ENCODE measurements around the gene SMOC1. TPM values are rescaled to one million over a fixed set of nuclear protein-coding genes. Genes with fewer than 3 reads are reported as not detected.

The SMOC1 gene
- total and polyA plus RNA-seq, 2 donors (not counting 1 experiment from before 2014, with no cell fraction given), result 0.06 TPM; not detected in 1

DNA sequence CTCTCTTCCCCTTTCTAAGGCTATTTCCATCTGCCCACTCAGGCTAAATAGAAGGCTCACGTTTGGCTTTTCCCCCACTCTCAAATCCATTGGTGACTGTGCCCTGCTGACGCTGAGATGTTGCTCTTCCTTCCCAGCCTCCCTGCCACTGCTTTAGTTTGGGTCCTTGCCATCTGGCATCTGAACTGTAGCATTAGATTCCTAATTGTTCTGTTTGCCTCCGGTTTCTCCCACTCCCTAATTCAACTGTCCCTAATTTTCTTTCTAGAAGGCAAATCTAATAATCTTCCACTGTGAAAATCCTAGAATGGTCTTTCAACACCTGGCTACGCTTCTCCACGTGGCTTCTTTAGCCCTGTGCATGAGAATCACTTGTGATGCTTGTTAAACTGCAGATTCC lies 37.6 kb upstream of the SMOC1 start:
- no peak overlapping the region for H3K4me2 ChIP-seq (ENCODE audit: extremely low read depth, insufficient read depth, low read length)
- no peak overlapping the region for H3K4me3 ChIP-seq (replicated peaks in 1 of 4; ENCODE audit: control extremely low read depth in 1 of 4, insufficient read depth in 1 of 4, low read depth in 3 of 4, low read length in 4 of 4)
- H3K36me3 ChIP-seq (ENCODE audit: control insufficient read depth, insufficient read depth, low read length), result no peaks in the 10 kb centered on the region
- H3K9me3 ChIP-seq (ENCODE audit: control insufficient read depth, insufficient read depth, low read depth, low read length), result no peaks in the 10 kb centered on the region
- H3K79me2 ChIP-seq (ENCODE audit: control insufficient read depth, insufficient read depth, low read length), result no peaks in the 10 kb centered on the region
- H3K27ac ChIP-seq (ENCODE audit: insufficient read depth, low read length), result no peak overlapping the region
- H3K27me3 ChIP-seq (ENCODE audit: control insufficient read depth, insufficient read depth, low read length), result peaks cover 3% of the 10 kb centered on the region
- H3K9ac ChIP-seq (ENCODE audit: insufficient read depth, low read length), result no peak overlapping the region
- H4K20me1 ChIP-seq (ENCODE audit: control insufficient read depth, extremely low read depth, insufficient read depth, low read length), result no peaks in the 10 kb centered on the region
- H2AFZ ChIP-seq (ENCODE audit: low read length), result no peak overlapping the region
- no peak for TF ChIP-seq EZH2 (IDR thresholded peaks at IDR 0.05; ENCODE audit: low read length, missing control alignments)
- TF ChIP-seq, protein P1, sequence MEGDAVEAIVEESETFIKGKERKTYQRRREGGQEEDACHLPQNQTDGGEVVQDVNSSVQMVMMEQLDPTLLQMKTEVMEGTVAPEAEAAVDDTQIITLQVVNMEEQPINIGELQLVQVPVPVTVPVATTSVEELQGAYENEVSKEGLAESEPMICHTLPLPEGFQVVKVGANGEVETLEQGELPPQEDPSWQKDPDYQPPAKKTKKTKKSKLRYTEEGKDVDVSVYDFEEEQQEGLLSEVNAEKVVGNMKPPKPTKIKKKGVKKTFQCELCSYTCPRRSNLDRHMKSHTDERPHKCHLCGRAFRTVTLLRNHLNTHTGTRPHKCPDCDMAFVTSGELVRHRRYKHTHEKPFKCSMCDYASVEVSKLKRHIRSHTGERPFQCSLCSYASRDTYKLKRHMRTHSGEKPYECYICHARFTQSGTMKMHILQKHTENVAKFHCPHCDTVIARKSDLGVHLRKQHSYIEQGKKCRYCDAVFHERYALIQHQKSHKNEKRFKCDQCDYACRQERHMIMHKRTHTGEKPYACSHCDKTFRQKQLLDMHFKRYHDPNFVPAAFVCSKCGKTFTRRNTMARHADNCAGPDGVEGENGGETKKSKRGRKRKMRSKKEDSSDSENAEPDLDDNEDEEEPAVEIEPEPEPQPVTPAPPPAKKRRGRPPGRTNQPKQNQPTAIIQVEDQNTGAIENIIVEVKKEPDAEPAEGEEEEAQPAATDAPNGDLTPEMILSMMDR (conservative IDR thresholded peaks at IDR 0.05 in 1 of 2, IDR thresholded peaks at IDR 0.05 in 1 of 2; ENCODE audit: low read depth in 1 of 2, low read length in 2 of 2), result no peak
- no peaks in the 10 kb centered on the region for H3K4me1 ChIP-seq (ENCODE audit: control insufficient read depth, extremely low read depth, insufficient read depth, low read length)
- DNase-seq (ENCODE audit: low read depth in 2 of 2), result no peak

DNA sequence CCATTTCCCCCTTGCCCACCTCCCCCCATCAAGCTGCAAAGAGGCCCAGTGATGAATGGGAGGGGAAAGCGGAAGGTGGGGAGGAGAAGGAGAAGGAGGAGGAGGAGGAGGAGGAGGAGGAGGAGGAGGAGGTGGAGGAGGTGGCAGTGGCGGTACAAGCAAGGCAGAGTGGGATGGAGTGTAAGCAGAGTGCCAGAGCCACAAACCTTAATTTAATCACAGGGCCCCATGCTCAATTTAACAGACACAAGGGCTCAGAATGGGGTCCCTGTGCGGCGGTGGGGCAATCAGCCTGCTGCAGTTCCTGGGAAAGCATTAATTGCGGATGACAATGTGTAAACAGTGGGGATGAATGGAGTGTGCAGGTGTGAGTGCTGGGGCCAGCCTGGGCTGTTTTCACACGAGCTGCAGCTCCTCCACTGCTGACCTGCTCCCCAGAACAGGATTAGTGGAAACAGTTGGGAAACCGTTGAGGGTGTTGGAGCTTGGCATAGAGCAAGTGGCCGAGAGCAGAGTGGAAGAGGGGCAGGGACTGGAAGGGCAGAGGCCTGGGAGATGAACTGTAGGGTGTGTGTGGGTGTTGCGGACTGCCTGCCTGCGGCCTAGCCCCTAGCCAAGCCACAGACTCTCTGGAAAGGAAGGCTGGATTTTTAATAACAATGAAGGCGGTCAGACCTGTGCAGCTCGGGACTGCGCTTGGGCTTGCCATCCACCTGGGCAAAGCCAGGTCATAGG lies 36.4 kb upstream of the SMOC1 start:
- no peaks in the 10 kb centered on the region for H3K9me3 ChIP-seq (ENCODE audit: control insufficient read depth, insufficient read depth, low read depth, low read length)
- no peak for DNase-seq (ENCODE audit: low read depth in 2 of 2)
- H3K9ac ChIP-seq (ENCODE audit: insufficient read depth, low read length), result no peak overlapping the region
- no peaks in the 10 kb centered on the region for H3K79me2 ChIP-seq (ENCODE audit: control insufficient read depth, insufficient read depth, low read length)
- H2AFZ ChIP-seq (ENCODE audit: low read length), result no peak overlapping the region
- no peak overlapping the region for H3K4me2 ChIP-seq (ENCODE audit: extremely low read depth, insufficient read depth, low read length)
- peaks cover 3% of the 10 kb centered on the region for H3K27me3 ChIP-seq (ENCODE audit: control insufficient read depth, insufficient read depth, low read length)
- TF ChIP-seq, protein P1 (conservative IDR thresholded peaks at IDR 0.05 in 1 of 2, IDR thresholded peaks at IDR 0.05 in 1 of 2; ENCODE audit: low read depth in 1 of 2, low read length in 2 of 2), result no peak
- no peak for TF ChIP-seq EZH2 (IDR thresholded peaks at IDR 0.05; ENCODE audit: low read length, missing control alignments)
- no peaks in the 10 kb centered on the region for H4K20me1 ChIP-seq (ENCODE audit: control insufficient read depth, extremely low read depth, insufficient read depth, low read length)
- H3K4me1 ChIP-seq (ENCODE audit: control insufficient read depth, extremely low read depth, insufficient read depth, low read length), result no peaks in the 10 kb centered on the region
- no peaks in the 10 kb centered on the region for H3K36me3 ChIP-seq (ENCODE audit: control insufficient read depth, insufficient read depth, low read length)
- no peak overlapping the region for H3K4me3 ChIP-seq (replicated peaks in 1 of 4; ENCODE audit: control extremely low read depth in 1 of 4, insufficient read depth in 1 of 4, low read depth in 3 of 4, low read length in 4 of 4)
- H3K27ac ChIP-seq (ENCODE audit: insufficient read depth, low read length), result no peak overlapping the region

DNA sequence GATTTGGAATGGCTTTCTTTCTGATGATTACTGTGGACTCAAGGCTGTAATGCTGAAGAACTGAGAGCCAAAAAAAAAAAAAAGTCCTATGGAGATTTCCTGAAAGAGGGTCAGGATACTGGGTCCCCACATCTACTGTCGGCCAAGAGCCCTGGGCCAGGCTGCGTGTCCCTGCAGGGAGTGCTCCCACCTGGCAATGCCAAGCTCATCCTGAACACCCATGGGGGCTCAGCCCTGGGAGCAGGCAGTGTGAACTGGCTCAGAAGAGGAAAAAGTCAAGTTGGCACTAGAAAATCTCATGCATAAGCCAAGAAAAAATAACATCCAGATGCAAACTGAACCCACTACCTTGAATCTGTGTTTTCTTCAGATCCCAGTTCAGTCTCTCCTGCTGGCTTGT lies 35.0 kb upstream of the SMOC1 start:
- Histone ChIP-seq H3K4me3 (replicated peaks in 1 of 4; ENCODE audit: control extremely low read depth in 1 of 4, insufficient read depth in 1 of 4, low read depth in 3 of 4, low read length in 4 of 4) (no peak overlapping the region), H3K27me3 (ENCODE audit: control insufficient read depth, insufficient read depth, low read length) (peaks cover 3% of the 10 kb centered on the region), H3K4me1 (ENCODE audit: control insufficient read depth, extremely low read depth, insufficient read depth, low read length) (no peaks in the 10 kb centered on the region), H3K36me3 (ENCODE audit: control insufficient read depth, insufficient read depth, low read length) (no peaks in the 10 kb centered on the region), H3K27ac (ENCODE audit: insufficient read depth, low read length) (no peak overlapping the region), H3K79me2 (ENCODE audit: control insufficient read depth, insufficient read depth, low read length) (no peaks in the 10 kb centered on the region), H3K9ac (ENCODE audit: insufficient read depth, low read length) (no peak overlapping the region), H3K4me2 (ENCODE audit: extremely low read depth, insufficient read depth, low read length) (no peak overlapping the region), H2AFZ (ENCODE audit: low read length) (no peak overlapping the region), H4K20me1 (ENCODE audit: control insufficient read depth, extremely low read depth, insufficient read depth, low read length) (no peaks in the 10 kb centered on the region), H3K9me3 (ENCODE audit: control insufficient read depth, insufficient read depth, low read depth, low read length) (no peaks in the 10 kb centered on the region)
- no peak for DNase-seq (ENCODE audit: low read depth in 2 of 2)
- no peak for TF ChIP-seq EZH2 (IDR thresholded peaks at IDR 0.05; ENCODE audit: low read length, missing control alignments)
- TF ChIP-seq, protein P1 (conservative IDR thresholded peaks at IDR 0.05 in 1 of 2, IDR thresholded peaks at IDR 0.05 in 1 of 2; ENCODE audit: low read depth in 1 of 2, low read length in 2 of 2), result no peak

Data from fibroblast of lung (primary cell).